HG03025 (cell line): ENCODE results near the gene TNIP2.

ENCODE experiments used
- ATAC-seq: cut with Tn5 transposase; IDR thresholded peaks from one replicate; pipeline ENCODE4 v1.9.1; 2021; ENCODE audit warnings: mild to moderate bottlenecking, moderate library complexity; ENCODE audit not compliant: unreplicated experiment, low FRiP score

The TNIP2 gene, protein sequence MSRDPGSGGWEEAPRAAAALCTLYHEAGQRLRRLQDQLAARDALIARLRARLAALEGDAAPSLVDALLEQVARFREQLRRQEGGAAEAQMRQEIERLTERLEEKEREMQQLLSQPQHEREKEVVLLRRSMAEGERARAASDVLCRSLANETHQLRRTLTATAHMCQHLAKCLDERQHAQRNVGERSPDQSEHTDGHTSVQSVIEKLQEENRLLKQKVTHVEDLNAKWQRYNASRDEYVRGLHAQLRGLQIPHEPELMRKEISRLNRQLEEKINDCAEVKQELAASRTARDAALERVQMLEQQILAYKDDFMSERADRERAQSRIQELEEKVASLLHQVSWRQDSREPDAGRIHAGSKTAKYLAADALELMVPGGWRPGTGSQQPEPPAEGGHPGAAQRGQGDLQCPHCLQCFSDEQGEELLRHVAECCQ

DNA sequence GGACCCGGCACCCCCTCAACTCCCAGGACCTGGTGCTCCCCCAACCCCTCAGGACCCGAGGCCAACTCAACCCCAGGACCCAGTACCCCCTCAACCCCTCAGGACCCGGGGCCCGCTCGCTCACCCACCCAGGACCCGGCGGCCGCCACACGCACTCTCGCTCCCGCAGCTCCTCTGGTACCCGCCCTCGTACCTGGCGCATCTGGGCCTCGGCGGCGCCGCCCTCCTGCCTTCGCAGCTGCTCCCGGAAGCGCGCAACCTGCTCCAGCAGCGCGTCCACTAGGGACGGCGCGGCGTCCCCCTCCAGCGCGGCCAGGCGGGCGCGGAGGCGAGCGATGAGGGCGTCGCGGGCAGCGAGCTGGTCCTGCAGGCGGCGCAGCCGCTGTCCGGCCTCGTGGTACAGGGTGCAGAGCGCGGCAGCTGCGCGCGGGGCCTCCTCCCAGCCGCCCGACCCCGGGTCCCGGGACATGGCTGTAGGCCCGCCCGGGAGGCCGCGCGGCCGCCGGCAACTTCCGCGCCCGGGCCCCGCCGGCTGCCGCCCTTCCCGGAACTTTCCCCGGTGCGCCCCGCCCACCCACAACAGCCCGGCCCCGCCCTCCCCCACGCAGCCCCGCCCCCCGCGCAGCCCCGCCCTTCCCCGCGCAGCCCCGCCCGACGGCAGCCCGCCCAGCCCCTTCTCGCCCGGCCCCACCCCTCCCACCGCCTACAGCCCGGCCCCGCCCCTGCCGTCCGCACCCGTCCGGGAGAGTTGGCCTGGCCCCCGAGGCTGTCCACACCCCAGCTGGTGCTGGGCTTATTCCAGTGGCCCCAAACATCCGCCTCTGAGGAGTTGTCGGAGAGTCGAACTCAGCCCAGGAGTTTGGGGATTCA, at the start of gene TNIP2:
Gene TNIP2 (minus strand): TSS at position 516 of the 870 bp plus-strand sequence. CDS start 47 bp downstream, at position 469.
- peak; percentile 49 for ATAC-seq

DNA sequence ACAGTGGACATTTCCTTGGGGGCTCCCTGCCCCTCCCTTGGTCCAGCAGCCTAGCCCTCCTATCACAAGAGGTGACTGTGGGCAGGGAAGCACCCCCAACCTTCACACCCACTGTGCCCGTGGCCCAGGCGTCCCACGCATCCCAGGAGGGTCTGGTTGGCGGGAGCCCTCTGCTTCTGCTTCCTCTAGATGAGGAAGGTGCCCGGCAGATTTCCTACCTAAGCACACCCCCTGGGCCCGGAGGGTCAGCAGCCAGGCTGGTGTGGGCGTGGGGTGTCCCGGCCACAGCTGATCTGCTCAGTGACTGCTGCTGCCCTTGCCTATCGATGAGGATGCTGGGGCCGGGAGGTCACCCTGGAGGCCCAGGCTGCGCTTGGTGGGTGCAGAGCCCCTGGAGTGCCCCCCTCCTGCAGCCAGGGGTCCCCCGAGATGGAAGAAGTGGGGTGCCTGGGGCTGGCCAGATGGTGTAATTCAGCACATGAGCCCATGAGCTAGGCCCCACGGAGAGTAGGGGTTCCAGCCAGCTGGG, 48.9 kb upstream of the TNIP2 start:
- no peak for ATAC-seq

DNA sequence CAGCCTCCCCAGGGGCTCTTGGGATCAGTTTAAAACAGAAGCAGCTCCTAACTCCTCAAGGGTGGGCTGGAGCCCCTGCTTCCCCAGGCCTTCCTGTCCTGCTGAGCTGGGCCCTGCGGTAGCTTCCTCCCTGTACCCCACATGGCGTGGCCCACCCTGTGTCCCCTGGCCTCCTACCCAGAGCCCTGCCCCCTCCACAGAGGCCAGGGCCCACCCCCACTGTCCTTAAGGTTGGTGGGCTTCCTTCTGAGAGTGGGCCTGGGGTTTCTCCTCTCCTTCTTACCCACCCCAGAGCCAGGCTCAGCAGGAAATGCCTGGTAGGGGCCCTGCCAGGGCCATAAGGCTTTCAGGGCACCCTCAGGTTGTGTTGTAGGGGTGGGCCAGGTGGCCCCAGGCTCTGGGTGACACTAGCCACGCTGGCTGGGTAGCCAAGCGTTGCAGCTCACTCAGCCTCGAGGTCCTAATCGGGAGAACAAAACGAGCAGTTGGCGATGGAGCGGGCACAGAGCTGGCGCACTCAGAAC, 48.4 kb upstream of the TNIP2 start:
- ATAC-seq: no peak

DNA sequence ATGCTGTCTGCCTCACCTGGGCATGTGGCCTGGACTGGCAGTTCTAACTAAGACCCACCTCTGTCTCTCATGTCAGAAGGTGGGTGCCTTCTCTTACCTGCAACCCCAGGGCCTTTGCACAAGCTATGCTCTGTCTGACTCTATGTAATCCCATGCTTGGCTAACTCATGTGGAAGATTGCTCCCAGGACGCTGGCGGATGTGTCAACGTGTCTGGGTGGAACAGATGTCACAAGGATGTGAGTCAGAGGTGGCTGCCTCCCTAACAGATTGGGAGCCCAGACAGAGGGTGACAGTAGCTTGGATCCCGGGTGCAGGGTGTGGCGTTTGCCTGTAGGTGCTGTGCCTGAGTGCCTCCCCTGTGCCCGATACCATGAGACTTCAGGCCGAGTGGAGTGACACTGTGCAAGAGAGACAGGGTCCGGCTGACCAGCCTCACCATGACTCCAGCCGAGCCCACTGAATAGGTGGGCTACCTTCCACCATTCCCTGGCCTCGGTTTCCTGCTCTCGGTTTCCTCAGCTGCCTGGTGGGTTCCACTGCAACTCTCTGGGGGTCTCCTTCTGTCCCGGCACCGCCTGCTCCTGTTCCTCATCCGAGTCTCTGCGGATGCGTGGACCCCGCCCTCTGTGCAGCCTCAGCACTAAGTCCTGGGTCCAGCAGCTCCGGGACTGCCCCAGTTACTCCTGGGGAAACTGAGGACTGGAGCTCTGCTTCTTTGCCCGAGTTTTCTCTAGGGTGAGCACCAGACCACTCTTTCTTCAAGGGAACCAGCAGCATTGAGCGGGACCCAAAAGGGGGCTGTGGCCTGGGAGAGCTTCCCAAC, 47.7 kb upstream of the TNIP2 start:
- ATAC-seq: no peak

DNA sequence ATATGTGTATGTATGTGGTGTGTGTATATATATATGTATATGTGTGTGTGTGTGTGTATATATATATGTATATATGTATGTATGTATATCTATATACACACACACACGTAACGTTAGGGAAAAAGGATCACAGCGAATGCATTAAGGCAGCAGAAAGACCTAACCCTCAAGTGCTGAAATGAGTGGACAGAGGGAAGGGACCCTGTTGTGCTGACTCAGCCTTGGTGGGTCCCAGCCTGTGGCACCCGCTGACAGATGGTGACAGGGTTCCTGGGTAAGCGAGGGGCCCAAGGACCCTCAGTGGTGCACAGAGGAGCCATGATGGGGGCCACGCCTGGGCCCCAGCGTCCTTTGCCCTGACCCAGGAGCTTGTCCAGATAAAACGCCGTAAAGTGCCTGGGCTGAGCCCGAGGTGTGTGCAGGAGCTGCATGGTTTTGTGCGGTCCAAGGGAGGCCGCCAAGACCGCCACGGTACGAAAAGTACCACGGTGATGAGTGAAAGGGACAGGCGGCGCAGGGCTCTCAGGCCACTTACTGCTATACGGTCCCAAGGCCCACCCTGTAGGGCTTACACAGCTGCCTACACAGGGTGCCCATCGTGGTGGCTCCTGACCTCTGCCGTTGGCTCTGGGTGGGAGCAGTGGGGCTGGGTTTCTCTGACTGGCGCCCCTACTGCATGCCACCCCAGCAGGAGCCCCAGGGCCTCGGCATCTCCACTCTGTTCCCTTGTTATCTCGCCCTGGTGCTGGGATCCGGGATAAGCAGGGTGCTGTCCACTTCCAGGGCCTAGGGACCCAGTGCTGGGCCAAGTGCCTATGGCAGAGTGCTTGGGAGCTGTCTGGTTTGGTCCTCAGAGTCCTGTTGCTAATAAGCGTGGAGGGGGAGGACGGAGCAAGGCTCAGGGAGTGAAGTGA, 46.7 kb upstream of the TNIP2 start:
- no peak for ATAC-seq

DNA sequence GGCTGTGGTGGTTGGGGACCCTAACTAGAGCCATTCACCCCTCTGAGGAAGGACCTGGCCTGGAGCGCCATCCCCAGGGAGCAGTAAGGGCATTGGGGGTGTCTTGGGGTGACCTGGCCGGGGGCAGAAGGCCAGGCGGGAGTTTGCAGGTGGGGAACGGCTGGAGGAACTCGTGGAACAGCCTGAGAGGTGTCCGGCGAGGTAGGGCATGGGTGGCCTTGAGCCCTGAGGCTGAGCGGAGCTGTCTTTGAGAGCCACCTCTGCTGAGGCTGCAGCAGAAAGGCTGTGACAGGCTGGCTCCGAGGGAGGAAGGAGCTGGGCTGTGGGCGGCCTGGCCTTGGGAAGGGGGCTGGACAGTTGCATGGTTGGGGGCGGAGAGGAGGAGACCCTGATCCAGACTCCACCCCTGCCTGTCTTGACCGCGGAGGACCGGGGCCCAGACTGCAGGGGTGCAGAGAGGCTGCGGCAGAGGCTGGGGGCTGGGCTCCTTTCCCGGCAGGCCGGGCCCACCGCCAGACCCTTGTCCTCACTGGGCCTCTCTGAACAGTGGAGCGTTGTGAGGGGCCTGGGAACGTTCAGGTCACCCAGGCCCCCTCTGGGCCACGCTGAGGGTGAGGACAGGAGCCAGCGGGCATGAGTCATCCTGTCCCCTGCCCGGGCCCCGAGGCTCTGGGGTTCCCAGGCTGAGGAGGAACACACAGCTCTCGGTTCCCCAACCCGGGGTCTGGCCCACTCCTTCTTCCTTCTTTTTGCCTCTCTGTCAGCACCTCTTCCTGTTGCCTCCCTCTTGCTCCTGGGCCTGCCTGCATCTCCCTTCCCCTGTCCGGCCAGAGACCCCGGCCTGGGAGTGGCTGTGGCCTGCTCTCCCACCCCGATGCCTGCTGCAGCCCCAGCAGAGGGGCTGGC, 44.8 kb upstream of the TNIP2 start:
- ATAC-seq: no peak

DNA sequence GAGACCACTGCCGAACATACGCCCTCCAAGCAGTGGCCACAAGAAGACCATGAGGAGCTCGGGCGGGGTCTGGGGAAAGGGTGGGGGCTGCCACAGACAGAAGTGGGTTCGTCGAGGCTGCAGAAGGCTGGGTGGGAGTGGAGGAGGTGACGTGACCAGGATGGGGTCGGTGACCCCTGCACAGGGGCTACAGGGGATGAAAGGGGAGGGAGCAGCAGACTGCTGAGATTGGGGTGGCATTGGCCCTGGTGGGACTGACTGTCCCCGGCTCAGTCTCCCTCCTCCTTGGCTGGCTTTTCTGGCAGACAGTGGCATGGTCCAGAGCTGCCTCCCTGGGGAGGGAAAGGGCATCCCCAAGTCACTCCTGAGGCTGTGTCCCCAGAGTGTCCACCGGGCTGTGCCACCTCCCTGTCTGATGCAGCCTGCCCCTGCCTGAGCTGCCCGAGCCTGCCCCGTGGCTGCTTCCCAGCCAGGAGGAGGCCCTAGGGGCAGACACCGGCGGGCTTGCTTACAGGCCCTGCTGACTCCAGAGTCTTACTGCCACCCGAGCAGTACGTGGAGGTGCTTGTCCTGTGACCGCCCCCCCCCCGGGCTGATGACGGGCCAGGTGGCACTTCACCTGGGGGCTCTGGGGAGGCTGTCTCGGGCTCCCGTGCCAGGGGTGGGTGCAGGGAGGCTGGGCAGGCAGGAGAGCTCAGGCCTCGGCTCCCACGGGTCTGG, 44.0 kb upstream of the TNIP2 start:
- no peak for ATAC-seq

DNA sequence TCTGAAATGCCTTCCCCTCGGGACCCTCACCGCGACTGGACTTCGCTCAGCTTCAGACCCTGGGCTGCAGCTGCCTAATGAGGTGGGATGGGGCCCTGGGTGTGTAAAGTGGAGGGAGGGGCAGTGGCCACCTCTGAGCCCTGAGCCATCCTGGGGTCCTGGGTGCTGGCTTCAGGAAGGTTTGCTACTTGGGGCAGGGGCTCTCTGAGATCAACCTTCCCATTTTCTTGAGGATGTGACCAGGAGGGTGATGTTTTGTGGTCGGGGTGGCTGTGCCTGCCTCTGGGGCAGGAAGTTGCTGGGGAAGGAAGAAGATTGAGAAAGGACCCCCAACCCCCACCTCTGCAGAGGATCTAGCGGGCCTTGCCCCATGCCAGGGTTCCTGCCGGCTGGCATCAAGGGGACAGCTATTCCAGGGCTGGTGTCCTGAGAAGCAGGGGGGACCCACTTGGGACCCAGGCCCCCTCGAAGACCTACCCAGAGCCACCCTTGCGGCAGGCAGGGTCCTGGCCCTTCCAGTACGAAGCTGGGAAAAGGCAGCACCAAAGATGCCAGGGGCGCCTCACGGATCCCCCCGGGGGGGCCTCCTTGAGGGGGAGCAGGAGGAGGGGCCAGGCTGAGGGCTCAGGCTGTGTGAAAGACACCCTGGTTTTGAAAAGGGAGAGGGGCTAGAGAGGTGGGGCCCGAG, 43.2 kb upstream of the TNIP2 start:
- no peak for ATAC-seq

DNA sequence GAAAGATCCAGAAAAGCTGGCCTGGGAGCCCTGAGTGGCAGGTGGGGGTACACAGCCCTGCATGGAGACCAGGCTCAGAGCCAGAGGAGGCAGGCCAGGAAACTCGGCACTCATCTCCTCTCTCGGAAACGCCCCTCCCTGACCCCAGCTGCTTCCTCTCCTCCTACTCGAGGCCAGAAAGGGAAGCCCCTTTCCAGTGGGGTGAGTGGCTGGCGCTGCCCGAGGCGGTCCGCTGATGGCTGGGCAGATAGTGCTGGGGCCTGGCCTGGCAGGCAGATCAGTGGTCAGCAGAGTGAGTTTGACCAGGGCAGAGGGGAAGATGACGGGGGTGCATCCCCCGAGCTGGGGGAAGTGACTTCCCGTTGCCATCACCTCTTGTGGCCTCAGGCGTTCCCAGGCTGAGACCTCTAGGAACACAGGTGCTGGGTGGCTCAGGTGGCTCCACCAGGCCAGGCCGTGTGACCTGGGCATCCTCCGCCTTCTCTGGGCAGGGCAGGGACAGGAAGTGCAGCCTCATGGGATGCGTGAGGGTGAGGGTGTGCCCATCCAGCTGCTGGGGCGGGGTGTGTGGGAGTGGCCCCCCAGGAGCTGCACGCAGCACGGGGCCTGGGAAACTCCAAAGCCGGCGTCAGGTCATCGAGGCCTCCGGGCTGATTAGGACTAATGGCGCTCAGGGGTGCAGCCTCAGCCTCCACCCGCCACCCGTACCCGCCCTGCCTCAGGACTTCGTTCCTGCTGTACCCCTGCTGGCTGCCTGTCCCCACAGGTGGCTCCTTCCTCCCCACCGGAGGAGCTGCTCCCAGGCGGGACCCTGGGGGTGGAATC, 42.5 kb upstream of the TNIP2 start:
- no peak for ATAC-seq

DNA sequence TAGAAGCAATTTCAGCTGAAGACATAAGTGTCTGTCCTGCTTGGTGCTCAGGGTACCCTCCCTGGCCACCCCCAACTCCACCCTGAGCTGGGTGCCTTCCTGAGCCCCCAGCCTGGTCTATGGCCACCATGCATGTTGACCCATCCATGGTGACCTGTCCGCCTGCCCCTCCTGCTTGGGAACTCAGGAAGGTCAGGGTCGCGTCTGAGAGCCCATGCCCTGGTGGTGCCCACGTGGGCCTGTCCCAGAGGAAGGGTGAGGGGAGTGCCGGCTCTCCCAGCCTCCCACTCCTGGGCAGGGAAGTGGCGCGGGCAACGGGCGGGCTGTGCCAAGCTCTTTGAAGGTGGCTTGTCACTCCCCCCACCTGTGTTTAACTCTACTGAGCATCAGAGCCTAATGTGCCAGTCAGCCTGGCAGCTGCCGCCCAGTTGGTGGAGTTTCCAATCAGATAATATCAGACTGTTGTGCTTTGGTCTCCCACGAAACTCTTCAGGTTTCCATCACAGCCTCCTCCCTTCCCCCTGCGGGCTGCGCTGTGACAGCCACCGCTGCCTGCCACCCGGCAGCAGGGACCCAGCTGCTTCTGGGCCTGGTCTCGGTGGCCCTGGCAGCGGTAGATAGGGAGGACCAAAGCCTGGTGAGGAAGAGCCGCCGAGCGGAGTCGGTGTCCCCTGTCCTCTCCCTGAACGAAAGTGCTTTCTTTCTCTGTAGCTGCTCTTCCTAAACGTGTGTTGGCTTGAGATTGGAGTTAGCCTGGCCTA, 41.6 kb upstream of the TNIP2 start:
- ATAC-seq: no peak

DNA sequence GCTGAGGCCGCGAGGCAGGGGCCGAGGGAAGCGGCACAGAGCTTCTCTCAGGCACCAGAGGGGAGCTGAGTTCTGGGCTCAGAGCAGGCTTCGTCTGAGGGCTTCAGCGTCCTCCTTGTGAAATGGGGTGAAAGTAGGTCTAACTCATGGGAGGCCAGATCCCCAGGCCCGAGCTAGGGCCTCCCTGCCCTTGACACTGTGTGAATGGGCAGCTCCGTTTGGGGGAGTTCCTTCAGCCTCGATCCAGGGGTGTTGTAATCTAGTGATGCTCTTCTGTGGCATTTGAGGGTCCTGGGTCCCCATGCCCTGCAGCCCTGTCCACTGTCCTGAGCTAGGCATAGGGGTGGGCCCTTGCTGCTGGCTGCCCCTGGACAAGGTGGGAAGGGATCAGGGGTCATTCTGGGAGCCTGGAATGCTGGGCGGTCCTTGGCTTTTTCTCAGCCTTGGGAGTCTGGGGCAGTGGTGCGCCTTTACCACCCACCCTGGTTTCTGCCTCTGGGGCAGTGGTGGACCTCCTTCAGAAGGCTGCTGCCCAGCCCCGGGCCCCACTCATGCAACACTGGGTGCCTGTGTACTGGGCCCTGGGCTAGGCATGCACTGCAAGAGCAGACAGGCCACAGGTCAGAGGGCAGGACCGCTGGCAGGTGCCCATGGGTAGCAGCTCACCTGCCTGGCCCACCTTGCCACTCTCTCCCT, 40.9 kb upstream of the TNIP2 start:
- no peak for ATAC-seq

DNA sequence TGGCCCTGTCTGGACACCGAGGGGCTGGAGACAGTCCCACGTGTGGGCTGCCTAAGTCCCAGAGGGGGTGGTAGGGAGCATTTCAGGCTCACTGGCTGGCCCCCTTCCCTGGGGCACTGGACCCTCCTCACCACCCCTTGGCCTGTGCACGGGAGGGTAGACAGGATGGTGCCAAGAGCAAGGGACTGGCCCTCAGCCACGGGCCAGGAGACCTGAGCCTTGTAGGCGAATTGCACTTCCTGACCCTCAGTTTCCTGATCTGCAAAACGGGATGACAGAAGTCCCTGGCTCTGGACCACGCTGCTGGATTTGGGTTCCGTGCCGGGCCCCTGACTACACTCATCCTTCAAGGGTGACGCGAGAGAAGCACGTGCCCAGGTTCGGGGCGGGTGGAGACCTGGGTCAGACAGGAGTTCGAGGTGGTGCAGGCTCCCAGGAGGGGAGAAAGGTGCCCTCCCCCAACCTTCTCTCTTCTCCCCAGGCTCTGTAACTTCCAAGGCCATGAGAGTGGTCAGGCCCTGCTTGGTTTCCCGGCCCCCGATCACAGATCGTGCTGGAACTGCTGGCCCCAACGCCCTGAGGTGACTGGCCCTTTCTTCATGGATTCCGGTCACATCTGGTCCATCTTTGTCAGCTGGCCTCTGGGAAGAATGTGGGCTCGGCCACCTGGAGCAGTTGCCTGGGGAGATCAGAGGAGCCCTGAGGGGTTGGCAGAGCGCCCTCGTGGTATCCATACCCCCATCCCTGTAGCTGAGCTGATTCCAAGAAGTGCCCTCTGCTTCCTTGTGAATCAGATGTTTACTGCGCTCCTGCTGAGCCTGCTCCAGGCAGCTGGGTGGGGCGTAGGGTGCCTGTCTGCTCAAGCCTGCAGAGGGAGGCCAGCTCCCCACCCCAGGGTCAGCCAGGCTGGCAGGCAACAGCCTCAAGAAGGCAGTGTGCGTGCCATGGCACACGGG, 40.0 kb upstream of the TNIP2 start:
- ATAC-seq: no peak

DNA sequence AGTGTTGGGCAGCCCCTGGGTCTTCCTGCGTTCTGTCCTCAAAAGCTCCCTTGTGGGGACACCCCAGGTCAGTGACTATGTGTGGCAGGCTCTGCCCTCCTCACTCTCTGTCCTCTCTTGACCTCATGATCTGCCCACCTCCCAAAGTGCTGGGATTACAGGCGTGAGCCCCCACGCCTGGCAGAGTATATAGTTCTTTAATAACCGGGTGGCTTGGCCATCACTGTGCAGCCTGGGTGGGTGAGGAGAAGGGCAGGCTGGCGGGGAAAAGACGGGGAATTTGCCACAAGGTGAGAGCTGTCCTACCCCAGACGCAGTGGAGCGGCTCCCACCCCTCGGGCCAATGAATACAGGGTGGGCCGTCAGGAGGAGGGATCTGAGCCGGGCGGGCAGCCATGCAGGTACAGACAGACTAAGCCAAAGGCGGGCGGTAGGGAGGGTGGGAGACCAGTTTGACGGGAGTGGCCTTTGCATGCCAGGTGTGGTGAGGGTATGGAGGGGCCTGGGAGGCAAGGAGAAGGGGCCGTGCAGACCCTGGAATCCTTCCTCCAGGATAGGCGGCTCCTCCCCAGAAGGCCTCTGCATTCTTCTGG, 39.3 kb upstream of the TNIP2 start:
- no peak for ATAC-seq
